GM20000 (cell line): ENCODE results near the gene MAP4.

Experiments
- DNase-seq: peaks from one replicate; pipeline ENCODE4 v3.0.0; 2012; ENCODE audit warnings: low spot score
- TF ChIP-seq, protein P1 (sequence below): IDR thresholded peaks from 2 replicates; pipeline ENCODE4 v1.5.1; 2012; ENCODE audit warnings: mild to moderate bottlenecking, control low read depth; ENCODE audit errors: extremely low read depth, missing control alignments

Gene MAP4

DNA sequence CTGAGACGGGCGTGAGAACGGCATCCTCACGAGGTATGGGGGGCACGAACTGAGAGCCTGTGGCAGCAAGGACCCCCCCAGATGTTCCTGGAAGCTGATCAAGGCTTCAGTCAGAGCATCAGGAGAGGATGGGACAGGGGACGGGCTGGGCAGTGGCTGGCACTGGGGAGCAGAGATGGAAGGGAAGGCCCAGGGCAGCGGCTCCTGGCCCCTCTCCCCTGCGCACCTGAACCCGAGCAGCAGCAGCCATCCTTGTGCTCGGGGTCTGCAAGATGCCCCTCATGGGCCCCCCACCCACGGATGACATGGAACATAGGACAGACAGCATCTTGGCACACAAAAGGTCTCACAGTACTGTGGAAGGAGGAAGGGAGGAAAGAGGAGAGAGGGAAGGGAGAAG lies 161.9 kb downstream of the MAP4 start:
- TF ChIP-seq, protein P1, sequence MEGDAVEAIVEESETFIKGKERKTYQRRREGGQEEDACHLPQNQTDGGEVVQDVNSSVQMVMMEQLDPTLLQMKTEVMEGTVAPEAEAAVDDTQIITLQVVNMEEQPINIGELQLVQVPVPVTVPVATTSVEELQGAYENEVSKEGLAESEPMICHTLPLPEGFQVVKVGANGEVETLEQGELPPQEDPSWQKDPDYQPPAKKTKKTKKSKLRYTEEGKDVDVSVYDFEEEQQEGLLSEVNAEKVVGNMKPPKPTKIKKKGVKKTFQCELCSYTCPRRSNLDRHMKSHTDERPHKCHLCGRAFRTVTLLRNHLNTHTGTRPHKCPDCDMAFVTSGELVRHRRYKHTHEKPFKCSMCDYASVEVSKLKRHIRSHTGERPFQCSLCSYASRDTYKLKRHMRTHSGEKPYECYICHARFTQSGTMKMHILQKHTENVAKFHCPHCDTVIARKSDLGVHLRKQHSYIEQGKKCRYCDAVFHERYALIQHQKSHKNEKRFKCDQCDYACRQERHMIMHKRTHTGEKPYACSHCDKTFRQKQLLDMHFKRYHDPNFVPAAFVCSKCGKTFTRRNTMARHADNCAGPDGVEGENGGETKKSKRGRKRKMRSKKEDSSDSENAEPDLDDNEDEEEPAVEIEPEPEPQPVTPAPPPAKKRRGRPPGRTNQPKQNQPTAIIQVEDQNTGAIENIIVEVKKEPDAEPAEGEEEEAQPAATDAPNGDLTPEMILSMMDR = no peak
- DNase-seq = no peak

DNA sequence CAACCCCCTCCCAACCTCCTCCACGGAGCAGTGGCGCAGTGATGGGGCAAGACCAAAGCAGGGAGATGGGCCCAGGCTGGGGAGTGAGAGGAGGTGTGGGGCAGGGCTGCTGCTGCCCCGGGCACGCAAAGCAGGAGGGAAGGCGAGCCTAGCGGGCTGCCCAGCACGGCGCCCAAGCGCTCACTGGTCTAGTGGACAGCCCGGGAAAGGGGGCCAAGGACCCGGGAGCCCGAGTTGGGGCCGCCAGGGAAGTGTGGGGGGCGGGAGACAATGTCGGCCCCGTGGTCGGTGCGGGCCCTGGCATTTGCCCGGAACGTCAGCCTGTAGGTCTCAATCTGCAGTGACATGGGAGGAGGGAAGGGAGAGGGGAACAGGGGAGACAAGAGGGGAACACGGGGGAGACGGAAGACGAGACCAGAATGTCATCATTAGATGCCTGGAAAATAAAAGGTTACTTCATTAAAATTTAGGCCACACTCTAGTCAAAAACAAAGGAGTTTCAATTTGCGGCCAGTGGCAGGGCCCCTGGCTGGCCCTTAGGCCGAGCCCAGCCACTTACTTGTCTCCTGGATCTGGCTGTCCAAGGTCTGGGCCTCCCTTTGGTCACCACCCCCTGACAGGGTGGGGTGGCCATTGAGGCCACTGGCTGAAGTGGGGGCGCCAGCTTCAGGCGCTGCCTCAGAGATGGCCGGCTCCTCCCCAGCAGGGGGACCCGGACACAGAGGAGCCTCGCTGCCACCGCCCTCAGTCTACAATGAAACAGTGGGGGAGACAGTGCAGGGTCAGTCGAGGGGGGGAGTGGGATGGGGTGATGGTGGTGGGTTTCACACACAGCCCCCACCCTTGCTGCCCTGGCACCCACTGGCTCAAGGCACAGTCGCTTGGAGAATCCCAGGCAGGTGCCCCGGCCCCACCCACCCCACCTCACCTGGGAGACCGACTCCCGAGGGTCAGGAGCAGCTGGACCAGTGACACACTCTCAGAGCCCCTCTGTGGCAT lies 163.3 kb downstream of the MAP4 start:
- TF ChIP-seq, protein P1 = no peak
- no peak for DNase-seq

DNA sequence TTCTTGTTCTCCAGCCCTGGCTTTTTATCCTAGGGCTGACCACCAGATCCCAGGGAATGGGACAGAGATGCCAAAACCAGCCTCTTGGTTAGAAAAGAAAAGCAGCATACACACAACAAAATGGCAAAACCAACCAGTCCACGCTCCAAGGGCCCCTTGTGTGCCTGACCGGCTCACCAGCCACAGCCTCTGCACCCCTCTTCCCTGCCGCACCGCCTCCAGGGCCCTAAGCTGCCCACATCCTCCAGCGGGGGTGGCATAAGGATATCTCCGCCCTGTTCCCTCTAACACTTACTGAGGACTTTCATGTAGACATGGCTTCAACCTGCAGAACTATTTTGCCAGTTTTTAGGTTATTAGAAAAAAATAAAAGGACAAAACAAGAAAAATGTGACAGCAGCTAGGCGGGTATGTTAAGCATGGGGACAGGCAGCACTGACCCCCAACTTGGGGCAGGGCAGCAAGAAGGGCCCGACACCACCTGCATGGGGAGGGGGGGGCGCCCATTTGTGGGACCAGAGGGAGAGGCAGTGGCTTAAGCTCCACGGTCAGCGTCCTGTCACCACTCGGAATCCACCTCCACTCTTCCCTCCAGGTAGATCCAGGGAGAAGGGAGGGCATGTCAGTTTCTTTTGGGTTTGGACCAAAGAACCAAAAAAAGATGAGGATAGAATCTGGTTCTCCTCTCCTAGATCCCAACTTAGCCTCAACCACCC lies 164.2 kb downstream of the MAP4 start:
- TF ChIP-seq, protein P1 = no peak
- DNase-seq = no peak

DNA sequence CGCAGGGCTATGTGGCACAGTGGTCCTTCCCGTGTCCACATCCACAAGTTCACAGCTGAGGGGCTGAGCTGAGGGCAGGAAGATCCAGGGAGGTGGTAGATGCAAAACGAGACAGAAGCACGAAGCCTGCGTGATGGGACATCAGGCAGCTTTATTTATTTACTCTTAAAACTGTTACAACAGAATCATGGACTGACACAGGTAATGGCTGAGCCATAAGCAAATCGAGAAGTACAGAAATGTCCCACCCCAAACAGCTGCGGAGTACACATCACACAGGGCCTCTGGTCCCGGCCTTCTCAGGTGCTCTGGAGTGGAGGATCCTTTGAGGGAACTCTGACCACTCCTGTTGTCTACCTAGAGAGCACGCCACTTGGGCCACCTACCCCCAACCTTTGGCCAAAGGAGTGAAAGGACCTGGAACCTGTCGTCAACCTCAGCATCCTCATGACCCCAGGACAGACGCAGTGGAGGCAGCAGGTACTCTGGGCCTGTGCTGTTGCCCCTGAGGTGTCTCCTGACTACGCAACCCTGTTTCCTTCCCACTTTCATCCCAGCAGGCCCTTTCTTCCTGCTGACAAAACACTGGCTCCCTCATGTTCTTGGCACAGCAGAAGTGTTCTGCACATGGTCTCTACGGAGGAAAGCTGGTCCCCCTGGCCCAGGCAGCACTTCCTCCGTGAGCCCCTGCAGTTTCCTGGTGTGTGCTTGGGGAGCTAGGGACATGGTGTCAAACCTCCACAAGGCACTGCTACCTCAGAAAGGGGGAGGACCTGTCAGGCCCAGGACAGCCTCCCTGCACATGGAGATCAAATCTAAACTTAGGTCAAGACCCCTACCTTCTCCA lies 165.4 kb downstream of the MAP4 start:
- DNase-seq = no peak
- TF ChIP-seq, protein P1 = no peak

DNA sequence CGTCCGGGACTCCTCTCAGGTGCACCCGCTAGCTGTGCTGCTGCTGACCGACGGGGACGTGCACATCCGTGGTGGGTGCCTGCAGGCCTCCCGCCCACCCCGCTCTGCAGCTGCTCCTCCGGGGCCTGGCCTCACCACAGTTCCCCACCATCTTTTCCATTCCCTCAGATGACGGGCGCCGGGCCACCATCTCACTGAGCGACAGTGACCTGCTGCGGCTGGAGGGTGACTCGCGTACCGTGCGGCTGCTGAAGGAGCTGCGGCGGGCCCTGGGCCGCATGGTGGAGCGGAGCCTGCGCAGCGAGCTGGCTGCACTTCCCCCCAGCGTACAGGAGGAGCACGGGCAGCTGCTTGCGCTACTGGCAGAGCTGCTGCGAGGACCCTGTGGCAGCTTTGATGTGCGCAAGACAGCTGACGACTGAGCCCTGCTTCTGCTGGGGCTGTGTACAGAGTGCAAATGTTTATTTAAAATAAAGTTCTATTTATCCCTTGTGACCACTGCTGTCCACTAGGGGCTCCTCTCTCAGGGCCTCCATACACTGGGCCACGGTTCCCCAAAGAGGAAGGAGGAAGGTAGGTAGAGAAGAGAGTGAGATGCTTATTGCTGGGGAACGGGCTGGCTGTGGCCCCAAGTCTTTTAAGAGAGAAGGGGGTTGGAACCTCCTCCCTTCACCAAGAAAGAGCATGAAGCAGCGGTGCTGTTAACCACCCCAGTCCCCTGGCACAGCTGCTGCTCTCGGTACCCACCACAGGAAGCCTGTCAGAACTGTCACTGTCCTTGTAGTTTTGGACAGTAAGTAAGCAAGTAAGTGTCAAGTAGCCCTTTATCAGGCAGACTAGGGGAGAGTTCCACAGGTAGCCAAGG lies 166.3 kb downstream of the MAP4 start:
- no peak for DNase-seq
- TF ChIP-seq, protein P1 = no peak

DNA sequence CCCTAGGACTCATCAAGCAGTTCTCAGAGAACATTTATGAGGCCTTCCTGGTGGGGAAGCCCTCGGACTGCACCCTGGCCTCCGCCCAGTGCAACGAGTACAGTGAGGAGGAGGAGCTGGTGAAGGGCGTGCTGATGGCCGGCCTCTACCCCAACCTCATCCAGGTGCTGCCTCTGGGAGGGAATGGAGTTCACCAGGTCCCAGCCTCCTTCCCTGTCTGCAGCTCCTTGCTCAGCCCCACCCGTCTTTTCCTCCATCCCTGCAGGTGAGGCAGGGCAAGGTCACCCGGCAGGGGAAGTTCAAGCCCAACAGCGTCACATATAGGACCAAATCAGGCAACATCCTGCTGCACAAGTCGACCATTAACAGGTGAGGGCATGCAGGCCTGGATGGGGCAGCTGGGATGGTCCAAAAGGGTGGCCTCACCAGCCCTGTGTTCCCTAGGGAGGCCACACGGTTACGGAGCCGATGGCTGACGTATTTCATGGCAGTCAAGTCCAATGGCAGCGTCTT lies 167.0 kb downstream of the MAP4 start:
- TF ChIP-seq, protein P1 = no peak

More for the DNA sequence above, 167.0 kb downstream of the MAP4 start:
- no peak for DNase-seq
